ENCODE data around the gene TTLL10.
"Not testable (repeated sequence)": the region's sequence is repeated elsewhere in the genome, so short reads cannot be mapped to it uniquely, and the experiment has no call there.

The TTLL10 gene

DNA sequence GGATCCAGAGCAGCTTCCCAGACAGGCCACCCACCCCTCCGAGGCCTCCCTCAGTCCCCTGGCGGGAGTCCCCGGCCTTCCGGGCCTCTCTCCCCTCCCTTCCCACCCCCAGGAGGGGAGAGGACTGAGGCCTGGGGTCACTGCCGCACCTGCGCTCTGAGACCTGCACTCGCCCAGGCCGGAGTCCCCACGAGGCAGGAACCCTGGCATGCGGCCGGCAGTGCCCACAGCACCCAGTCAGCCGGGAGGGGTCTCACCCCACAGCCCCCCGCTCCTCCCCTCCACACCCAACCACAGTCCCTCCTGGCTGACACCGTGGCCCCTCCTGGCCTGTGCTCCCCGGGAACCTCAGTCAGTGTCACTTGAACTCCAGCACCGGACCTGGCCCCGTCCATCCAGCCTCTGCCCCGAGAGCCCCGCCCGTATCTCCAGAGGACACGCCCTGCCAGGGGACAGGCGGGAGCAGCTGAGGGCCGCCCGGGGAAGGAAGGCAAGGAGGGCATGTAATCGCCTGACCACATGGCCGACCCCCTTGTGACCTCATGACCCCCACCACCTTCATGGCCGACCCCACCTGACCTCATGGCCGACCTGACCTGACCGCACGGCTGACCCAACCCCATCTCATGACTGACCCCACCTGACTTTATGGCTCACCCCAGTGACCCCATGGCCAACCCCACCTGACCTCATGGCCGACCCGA is 28.7 kb upstream of the TTLL10 start:
- peaks cover 4% of the 10 kb centered on the region for H3K4me1 ChIP-seq (ENCODE audit: insufficient read depth, low read length)
- H3K4me3 ChIP-seq (ENCODE audit: low read length): no peak overlapping the region
- no peak overlapping the region for H2AFZ ChIP-seq (ENCODE audit: low read depth, low read length)
- peaks cover 9% of the 10 kb centered on the region for H3K27me3 ChIP-seq (ENCODE audit: insufficient read depth, low read length)
- H3K9me3 ChIP-seq (ENCODE audit: low read length): peaks cover 4% of the 10 kb centered on the region
- H3K36me3 ChIP-seq (ENCODE audit: insufficient read depth, low read length): no peaks in the 10 kb centered on the region

DNA sequence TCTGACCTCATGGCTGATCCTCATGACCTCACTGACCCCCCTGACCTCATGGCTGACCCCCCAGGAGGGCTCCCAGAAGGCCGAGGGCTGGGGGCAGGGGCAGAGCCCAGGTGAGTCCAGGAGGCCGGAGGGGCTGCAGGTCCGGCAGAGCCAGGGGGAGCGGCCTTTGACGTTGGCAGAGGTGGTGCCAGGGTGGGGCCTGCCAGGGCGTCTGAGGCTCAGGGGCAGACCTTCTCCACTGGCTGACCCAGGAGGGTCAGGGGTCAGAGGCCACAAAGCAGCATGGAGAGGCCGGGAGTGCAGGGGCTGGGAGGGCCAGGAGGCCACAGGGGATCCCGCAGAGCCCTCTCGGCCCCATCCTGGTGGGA is 28.1 kb upstream of the TTLL10 start:
- H3K4me3 ChIP-seq (ENCODE audit: low read length): no peak overlapping the region
- peaks cover 9% of the 10 kb centered on the region for H3K27me3 ChIP-seq (ENCODE audit: insufficient read depth, low read length)
- no peaks in the 10 kb centered on the region for H3K36me3 ChIP-seq (ENCODE audit: insufficient read depth, low read length)
- peaks cover 4% of the 10 kb centered on the region for H3K9me3 ChIP-seq (ENCODE audit: low read length)
- H2AFZ ChIP-seq (ENCODE audit: low read depth, low read length): no peak overlapping the region
- peaks cover 4% of the 10 kb centered on the region for H3K4me1 ChIP-seq (ENCODE audit: insufficient read depth, low read length)

- H2AFZ ChIP-seq (ENCODE audit: low read depth, low read length): no peak overlapping the region
- no peak overlapping the region for H3K4me3 ChIP-seq (ENCODE audit: low read length)
- no peaks in the 10 kb centered on the region for H3K36me3 ChIP-seq (ENCODE audit: insufficient read depth, low read length)
- H3K9me3 ChIP-seq (ENCODE audit: low read length): peaks cover 4% of the 10 kb centered on the region
- H3K27me3 ChIP-seq (ENCODE audit: insufficient read depth, low read length): peaks cover 9% of the 10 kb centered on the region
- peaks cover 4% of the 10 kb centered on the region for H3K4me1 ChIP-seq (ENCODE audit: insufficient read depth, low read length)
Measured at GRCh38 chr1:1146026-1146425, 27.7 kb upstream of the TTLL10 start.

DNA sequence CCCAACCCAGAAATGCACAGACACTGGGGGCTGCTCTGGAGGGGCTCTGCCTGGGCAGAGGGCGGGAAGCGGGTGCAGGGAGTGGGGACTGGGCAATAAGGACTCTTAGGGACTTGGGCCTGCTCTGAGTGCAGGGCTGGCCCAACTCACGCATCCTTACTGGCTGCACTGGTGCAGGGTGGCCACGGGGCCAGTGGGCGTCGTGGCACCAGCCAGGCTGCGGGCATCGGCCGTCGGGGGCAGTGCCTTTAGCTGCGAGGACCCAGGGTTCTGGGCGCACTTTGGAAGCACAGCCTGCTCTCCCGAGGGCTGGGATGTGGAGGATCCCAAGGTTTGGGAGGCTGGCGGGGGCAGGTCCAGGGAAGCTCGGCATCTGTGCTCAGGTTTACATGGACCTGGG is 27.1 kb upstream of the TTLL10 start:
- H3K4me3 ChIP-seq (ENCODE audit: low read length): no peak overlapping the region
- no peaks in the 10 kb centered on the region for H3K36me3 ChIP-seq (ENCODE audit: insufficient read depth, low read length)
- peaks cover 9% of the 10 kb centered on the region for H3K27me3 ChIP-seq (ENCODE audit: insufficient read depth, low read length)
- no peak overlapping the region for H2AFZ ChIP-seq (ENCODE audit: low read depth, low read length)
- H3K9me3 ChIP-seq (ENCODE audit: low read length): peaks cover 4% of the 10 kb centered on the region
- H3K4me1 ChIP-seq (ENCODE audit: insufficient read depth, low read length): peaks cover 4% of the 10 kb centered on the region

DNA sequence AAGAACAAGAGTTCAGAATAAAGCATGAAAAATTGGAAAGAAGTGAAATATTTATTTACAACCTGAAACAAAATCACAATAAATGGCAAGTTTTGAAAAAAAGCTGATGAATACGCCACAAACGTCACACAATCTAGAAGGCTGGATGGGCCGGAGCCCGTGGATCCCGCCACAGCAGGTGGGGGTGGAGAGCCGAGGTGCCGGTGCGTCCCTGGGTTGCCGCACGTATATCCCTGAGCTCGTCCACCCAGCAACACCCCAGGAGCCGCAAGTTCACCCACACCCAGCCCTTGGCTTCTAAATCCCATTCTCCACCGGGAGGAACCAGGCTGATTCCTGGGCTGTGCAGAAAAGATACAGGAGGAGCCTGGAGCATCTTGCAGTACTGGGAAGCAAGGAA is 25.6 kb upstream of the TTLL10 start:
- Histone ChIP-seq H3K9me3 (ENCODE audit: low read length) (peaks cover 6% of the 10 kb centered on the region), H3K4me3 (ENCODE audit: low read length) (no peak overlapping the region), H2AFZ (ENCODE audit: low read depth, low read length) (no peak overlapping the region), H3K4me1 (ENCODE audit: insufficient read depth, low read length) (peaks cover 4% of the 10 kb centered on the region), H3K27me3 (ENCODE audit: insufficient read depth, low read length) (peaks cover 4% of the 10 kb centered on the region), H3K36me3 (ENCODE audit: insufficient read depth, low read length) (no peaks in the 10 kb centered on the region)

DNA sequence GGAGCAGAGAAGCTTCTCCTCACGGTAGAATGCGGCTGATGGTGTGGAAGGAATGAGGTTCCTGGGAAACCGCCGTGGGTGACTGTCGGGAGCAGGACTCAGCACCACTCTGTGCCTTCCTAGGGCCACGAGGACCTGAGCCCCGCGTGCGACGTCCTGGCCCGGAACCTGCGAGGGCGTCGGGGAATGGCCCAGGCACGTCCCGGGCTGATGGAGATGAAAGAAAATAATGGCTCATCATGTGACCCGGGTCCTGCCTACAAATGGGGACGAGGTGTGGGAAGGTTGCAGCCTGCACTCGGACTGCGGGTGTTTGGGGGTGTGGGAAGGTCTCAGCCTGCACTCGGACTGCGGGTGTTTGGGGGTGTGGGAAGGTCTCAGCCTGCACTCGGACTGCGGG is 25.1 kb upstream of the TTLL10 start:
- peaks cover 4% of the 10 kb centered on the region for H3K4me1 ChIP-seq (ENCODE audit: insufficient read depth, low read length)

DNA sequence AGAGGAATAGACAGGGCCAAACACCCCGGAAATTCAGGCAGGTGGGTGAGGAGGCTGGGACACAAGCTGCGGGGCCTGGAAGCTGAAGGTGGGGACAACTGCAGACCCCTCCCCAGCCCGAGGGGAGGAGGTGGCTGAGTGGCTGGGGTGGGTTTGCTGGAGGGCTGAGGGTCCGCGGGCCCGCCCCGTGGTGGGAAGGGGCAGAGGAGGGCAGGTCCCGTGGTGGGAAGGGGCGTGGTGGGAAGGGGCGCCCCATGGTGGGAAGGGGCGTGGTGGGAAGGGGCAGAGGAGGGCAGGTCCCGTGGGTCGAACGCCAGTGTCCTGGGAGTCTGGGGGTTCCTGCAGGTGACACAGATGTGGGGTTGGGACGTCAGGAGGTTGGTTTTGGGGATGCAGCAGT is 24.3 kb upstream of the TTLL10 start:
- H3K27me3 ChIP-seq (ENCODE audit: insufficient read depth, low read length): no peaks in the 10 kb centered on the region
- no peaks in the 10 kb centered on the region for H3K36me3 ChIP-seq (ENCODE audit: insufficient read depth, low read length)
- no peak overlapping the region for H2AFZ ChIP-seq (ENCODE audit: low read depth, low read length)
- H3K4me1 ChIP-seq (ENCODE audit: insufficient read depth, low read length): no peaks in the 10 kb centered on the region
- H3K4me3 ChIP-seq (ENCODE audit: low read length): no peak overlapping the region
- H3K9me3 ChIP-seq (ENCODE audit: low read length): peaks cover 8% of the 10 kb centered on the region

More for the DNA sequence above, 25.1 kb upstream of the TTLL10 start:
- Histone ChIP-seq H3K4me3 (ENCODE audit: low read length) (no peak overlapping the region), H2AFZ (ENCODE audit: low read depth, low read length) (no peak overlapping the region), H3K9me3 (ENCODE audit: low read length) (peaks cover 6% of the 10 kb centered on the region), H3K27me3 (ENCODE audit: insufficient read depth, low read length) (no peaks in the 10 kb centered on the region), H3K36me3 (ENCODE audit: insufficient read depth, low read length) (no peaks in the 10 kb centered on the region)

DNA sequence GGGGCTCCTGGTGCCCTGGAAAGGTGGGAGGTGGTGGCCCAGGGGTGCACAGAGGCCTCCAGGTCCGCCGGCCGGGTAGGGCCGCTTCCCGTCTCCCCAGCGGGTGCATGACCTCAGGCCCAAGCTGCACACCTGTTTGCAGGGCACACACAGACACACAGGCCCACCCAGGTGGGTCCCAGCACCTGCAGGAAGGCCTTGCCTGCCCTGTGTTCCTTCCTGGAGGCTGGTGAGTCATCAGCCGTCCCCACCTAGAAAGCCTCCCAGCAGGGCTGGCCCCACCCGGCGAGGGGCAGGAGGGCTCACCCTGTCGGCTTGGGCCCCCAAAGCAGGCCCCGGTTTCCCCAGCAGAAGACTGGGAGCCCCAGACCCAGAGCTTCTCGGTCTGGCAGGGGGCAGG is 23.6 kb upstream of the TTLL10 start:
- H2AFZ ChIP-seq (ENCODE audit: low read depth, low read length): no peak overlapping the region
- no peaks in the 10 kb centered on the region for H3K4me1 ChIP-seq (ENCODE audit: insufficient read depth, low read length)
- peaks cover 8% of the 10 kb centered on the region for H3K9me3 ChIP-seq (ENCODE audit: low read length)
- H3K4me3 ChIP-seq (ENCODE audit: low read length): no peak overlapping the region
- H3K27me3 ChIP-seq (ENCODE audit: insufficient read depth, low read length): no peaks in the 10 kb centered on the region
- H3K36me3 ChIP-seq (ENCODE audit: insufficient read depth, low read length): no peaks in the 10 kb centered on the region

- Histone ChIP-seq H2AFZ (ENCODE audit: low read depth, low read length) (no peak overlapping the region), H3K27me3 (ENCODE audit: insufficient read depth, low read length) (no peaks in the 10 kb centered on the region), H3K9me3 (ENCODE audit: low read length) (peaks cover 10% of the 10 kb centered on the region), H3K36me3 (ENCODE audit: insufficient read depth, low read length) (no peaks in the 10 kb centered on the region), H3K4me1 (ENCODE audit: insufficient read depth, low read length) (no peaks in the 10 kb centered on the region), H3K4me3 (ENCODE audit: low read length) (no peak overlapping the region)
Measured at GRCh38 chr1:1151306-1151705, 22.4 kb upstream of the TTLL10 start.

GRCh38 chr1:1152431-1152830 is 21.2 kb upstream of the TTLL10 start:
- not testable (repeated sequence) for H3K9me3 ChIP-seq (ENCODE audit: low read length); H3K36me3 ChIP-seq (ENCODE audit: insufficient read depth, low read length); H3K4me3 ChIP-seq (ENCODE audit: low read length); H3K27me3 ChIP-seq (ENCODE audit: insufficient read depth, low read length); H2AFZ ChIP-seq (ENCODE audit: low read depth, low read length); H3K4me1 ChIP-seq (ENCODE audit: insufficient read depth, low read length)

DNA sequence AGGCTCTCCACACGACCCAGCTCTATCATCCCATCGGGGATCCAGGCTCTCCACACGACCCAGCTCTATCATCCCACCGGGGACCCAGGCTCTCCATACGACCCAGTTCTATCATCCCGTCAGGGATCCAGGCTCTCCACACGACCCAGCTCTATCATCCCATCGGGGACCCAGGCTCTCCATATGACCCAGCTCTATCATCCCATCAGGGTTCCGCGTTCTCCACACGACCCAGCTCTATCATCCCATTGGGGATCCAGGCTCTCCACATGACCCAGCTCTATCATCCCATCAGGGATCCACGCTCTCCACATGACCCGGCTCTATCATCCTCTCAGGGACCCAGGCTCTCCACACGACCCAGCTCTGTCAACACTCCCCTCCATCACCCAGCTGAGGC is 20.5 kb upstream of the TTLL10 start:
- H3K27me3 ChIP-seq (ENCODE audit: insufficient read depth, low read length); H3K36me3 ChIP-seq (ENCODE audit: insufficient read depth, low read length); H3K4me3 ChIP-seq (ENCODE audit: low read length); H3K4me1 ChIP-seq (ENCODE audit: insufficient read depth, low read length); H2AFZ ChIP-seq (ENCODE audit: low read depth, low read length); H3K9me3 ChIP-seq (ENCODE audit: low read length): not testable (repeated sequence)

DNA sequence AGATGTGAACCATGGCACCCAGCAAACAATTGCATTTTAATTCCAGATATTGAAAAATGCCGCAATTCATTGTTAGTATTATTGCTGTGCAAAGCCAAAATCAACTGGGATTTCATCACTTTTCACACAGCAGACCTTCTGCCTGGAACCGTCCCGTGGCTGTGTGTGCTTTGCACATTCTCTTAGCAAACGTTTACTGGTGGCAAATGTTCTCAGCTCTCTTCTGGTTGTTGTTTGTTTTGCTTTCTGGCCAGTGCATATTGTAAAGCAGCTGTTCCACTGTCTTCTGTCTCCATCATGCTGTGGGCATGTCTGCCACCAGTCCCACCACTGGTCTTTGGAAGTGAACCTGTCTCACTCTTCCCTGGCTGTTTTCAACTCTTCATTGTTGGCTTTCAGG is 19.8 kb upstream of the TTLL10 start:
- no peak overlapping the region for H3K4me3 ChIP-seq (ENCODE audit: low read length)
- no peaks in the 10 kb centered on the region for H3K36me3 ChIP-seq (ENCODE audit: insufficient read depth, low read length)
- H3K27me3 ChIP-seq (ENCODE audit: insufficient read depth, low read length): no peaks in the 10 kb centered on the region
- no peaks in the 10 kb centered on the region for H3K4me1 ChIP-seq (ENCODE audit: insufficient read depth, low read length)
- peaks cover 6% of the 10 kb centered on the region for H3K9me3 ChIP-seq (ENCODE audit: low read length)
- H2AFZ ChIP-seq (ENCODE audit: low read depth, low read length): no peak overlapping the region

GRCh38 chr1:1155258-1155657 is 18.4 kb upstream of the TTLL10 start:
- H3K4me3 ChIP-seq (ENCODE audit: low read length): no peak overlapping the region
- no peaks in the 10 kb centered on the region for H3K36me3 ChIP-seq (ENCODE audit: insufficient read depth, low read length)
- peaks cover 6% of the 10 kb centered on the region for H3K9me3 ChIP-seq (ENCODE audit: low read length)
- no peaks in the 10 kb centered on the region for H3K27me3 ChIP-seq (ENCODE audit: insufficient read depth, low read length)
- no peaks in the 10 kb centered on the region for H3K4me1 ChIP-seq (ENCODE audit: insufficient read depth, low read length)
- H2AFZ ChIP-seq (ENCODE audit: low read depth, low read length): no peak overlapping the region

All from neuron (in vitro differentiated cells).